GM23338 (cell line): ENCODE measurements around the gene HSCB.

Experiments used
- CREB1 ChIP-seq: fragments of 250-450 bp; sonication (Bioruptor Pico); IDR thresholded peaks from 2 replicates; pipeline ENCODE4 v1.5.0; 2020; ENCODE audit warnings: low read depth, mild to moderate bottlenecking, moderate library complexity
- CTCF ChIP-seq, 2 experiments: fragments of 200-600 bp in 1 of 2; sonication (generic) in 1 of 2; conservative IDR thresholded peaks; 2 replicates each; pipeline versions ENCODE4 v1.5.1 to v1.6.1; 2016 to 2017; ENCODE audit warnings: antibody characterized with exemption in 2 of 2, low read depth in 2 of 2, mild to moderate bottlenecking in 2 of 2, moderate library complexity in 1 of 2
- ETS1 ChIP-seq: IDR thresholded peaks from 2 replicates; pipeline ENCODE4 v1.6.1; 2016; ENCODE audit warnings: antibody characterized with exemption
- EZH2 ChIP-seq: fragments of 200-600 bp; sonication (generic); IDR thresholded peaks from one replicate; pipeline ENCODE4 v1.8.0; 2017; ENCODE audit warnings: antibody characterized with exemption, mild to moderate bottlenecking, low read depth; ENCODE audit not compliant: unreplicated experiment
- EZH2phosphoT487 ChIP-seq: fragments of 200-600 bp; sonication (generic); IDR thresholded peaks from one replicate; pipeline ENCODE4 v1.8.1; 2018; ENCODE audit warnings: antibody characterized with exemption; ENCODE audit not compliant: unreplicated experiment
- JUNB ChIP-seq: IDR thresholded peaks from one replicate; pipeline ENCODE4 v1.6.1; 2016; ENCODE audit warnings: antibody characterized with exemption; ENCODE audit not compliant: unreplicated experiment
- NANOG ChIP-seq: IDR thresholded peaks from 2 replicates; pipeline ENCODE4 v1.6.1; 2016; ENCODE audit warnings: antibody characterized with exemption, borderline replicate concordance
- POLR2AphosphoS5 ChIP-seq: IDR thresholded peaks from 2 replicates; pipeline ENCODE4 v1.6.1; 2016; ENCODE audit warnings: antibody characterized with exemption, low read depth
- REST ChIP-seq: IDR thresholded peaks from one replicate; pipeline ENCODE4 v1.6.1; 2018; ENCODE audit warnings: antibody characterized with exemption; ENCODE audit not compliant: unreplicated experiment
- STAT1 ChIP-seq: IDR thresholded peaks from one replicate; pipeline ENCODE4 v1.6.1; 2016; ENCODE audit warnings: antibody characterized with exemption; ENCODE audit not compliant: unreplicated experiment
- ZNF114 ChIP-seq: fragments of 250-450 bp; sonication (Bioruptor Pico); IDR thresholded peaks from 2 replicates; pipeline ENCODE4 v1.5.0; 2020; ENCODE audit warnings: mild to moderate bottlenecking, moderate library complexity
- ZNF331 ChIP-seq: fragments of 250-450 bp; sonication (Bioruptor Pico); IDR thresholded peaks from 2 replicates; pipeline ENCODE4 v1.5.0; 2020; ENCODE audit warnings: low read depth, mild to moderate bottlenecking, moderate library complexity

- TF ChIP-seq STAT1 (no peak), CTCF (conservative IDR thresholded peaks at IDR 0.05; ENCODE audit: low read depth in 2 of 2) (no peak), ZNF331 (CRISPR knock-in tag) (no peak), EZH2 (no peak), ETS1 (no peak), POLR2AphosphoS5 (no peak), CREB1 (CRISPR knock-in tag) (no peak), JUNB (no peak), EZH2phosphoT487 (no peak), REST (no peak), NANOG (no peak), ZNF114 (no peak)
Observed at GRCh38 chr22:28761449-28761755, 19.6 kb downstream of the HSCB start.
